Breast epithelium (tissue), 3 donors: ENCODE measurements around the gene POLA1.

Source experiments
- POLR2A ChIP-seq: fragments of 450-650 bp; IDR thresholded peaks from one replicate; pipeline ENCODE4 v1.6.1; 2016; ENCODE audit warnings: antibody characterized with exemption, mild to moderate bottlenecking, moderate library complexity
- TF ChIP-seq, protein P1 (sequence below), 3 donors: fragments of 450-650 bp; IDR thresholded peaks; one replicate each; pipeline ENCODE4 v1.5.1; 2016 to 2017; ENCODE audit warnings: antibody characterized with exemption in 3 of 3, mild to moderate bottlenecking in 3 of 3, moderate library complexity in 3 of 3

DNA sequence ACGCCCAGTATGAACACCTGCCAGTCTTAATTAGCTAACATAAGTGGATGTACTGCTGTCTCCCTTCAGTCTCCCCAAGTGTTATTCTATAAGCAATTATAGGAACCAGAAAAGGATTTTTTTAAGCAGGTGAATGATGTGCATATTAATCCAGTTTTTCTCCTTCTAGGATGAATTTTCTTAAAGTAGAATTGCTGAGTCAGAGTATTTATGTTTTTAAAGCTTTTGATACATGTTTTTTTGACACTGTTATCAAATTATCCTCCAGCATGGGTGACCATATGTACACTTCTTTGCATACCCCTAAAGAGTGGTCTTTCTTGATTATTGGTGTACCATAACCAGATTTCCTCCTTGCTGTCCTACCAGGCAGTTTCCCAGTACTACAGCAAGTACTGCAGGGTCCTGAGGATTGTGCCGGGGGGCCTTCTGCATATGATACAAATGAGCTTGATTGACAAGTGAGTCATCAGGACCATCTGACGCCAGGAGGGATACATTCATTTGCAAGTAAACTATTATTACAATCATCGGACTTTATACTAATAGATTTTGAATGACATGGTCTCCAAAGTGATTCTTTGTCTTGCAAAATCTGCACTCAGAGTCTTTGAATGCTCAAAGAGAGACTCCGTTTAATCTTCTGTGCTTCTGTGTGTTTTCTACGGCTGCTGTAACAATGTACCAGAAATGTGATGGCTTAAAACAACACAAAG is 35.9 kb upstream of the POLA1 start:
- TF ChIP-seq, protein P1, sequence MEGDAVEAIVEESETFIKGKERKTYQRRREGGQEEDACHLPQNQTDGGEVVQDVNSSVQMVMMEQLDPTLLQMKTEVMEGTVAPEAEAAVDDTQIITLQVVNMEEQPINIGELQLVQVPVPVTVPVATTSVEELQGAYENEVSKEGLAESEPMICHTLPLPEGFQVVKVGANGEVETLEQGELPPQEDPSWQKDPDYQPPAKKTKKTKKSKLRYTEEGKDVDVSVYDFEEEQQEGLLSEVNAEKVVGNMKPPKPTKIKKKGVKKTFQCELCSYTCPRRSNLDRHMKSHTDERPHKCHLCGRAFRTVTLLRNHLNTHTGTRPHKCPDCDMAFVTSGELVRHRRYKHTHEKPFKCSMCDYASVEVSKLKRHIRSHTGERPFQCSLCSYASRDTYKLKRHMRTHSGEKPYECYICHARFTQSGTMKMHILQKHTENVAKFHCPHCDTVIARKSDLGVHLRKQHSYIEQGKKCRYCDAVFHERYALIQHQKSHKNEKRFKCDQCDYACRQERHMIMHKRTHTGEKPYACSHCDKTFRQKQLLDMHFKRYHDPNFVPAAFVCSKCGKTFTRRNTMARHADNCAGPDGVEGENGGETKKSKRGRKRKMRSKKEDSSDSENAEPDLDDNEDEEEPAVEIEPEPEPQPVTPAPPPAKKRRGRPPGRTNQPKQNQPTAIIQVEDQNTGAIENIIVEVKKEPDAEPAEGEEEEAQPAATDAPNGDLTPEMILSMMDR (IDR thresholded peaks at IDR 0.05) = no peak
- TF ChIP-seq POLR2A = no peak
